KMS-11 (cell line): Measurements from ENCODE around the gene SCN7A.

Source experiments
- H2AFZ ChIP-seq: fragments of 200-600 bp; sonication (generic); 2 replicates; pipeline ENCODE4 v1.6.1; 2016; ENCODE audit warnings: antibody characterized with exemption, mixed run types, low read depth
- H3K27ac ChIP-seq: fragments of 200-600 bp; sonication (generic); 2 replicates; pipeline ENCODE4 v1.6.1; 2016; ENCODE audit warnings: mild to moderate bottlenecking, mixed run types
- H3K27me3 ChIP-seq: fragments of 200-600 bp; sonication (generic); 2 replicates; pipeline ENCODE4 v1.6.1; 2017; ENCODE audit warnings: mild to moderate bottlenecking, low read depth, mixed run types, moderate library complexity; ENCODE audit not compliant: insufficient read depth
- H3K36me3 ChIP-seq: fragments of 200-600 bp; sonication (generic); 2 replicates; pipeline ENCODE4 v1.6.1; 2017; ENCODE audit warnings: mild to moderate bottlenecking, mixed run types; ENCODE audit not compliant: insufficient read depth
- H3K4me1 ChIP-seq: fragments of 200-600 bp; sonication (generic); 2 replicates; pipeline ENCODE4 v1.6.1; 2016; ENCODE audit warnings: mild to moderate bottlenecking, low read depth, mixed run types; ENCODE audit not compliant: poor library complexity, severe bottlenecking
- H3K4me2 ChIP-seq: fragments of 200-600 bp; sonication (generic); 2 replicates; pipeline ENCODE4 v1.7.0; 2016; ENCODE audit warnings: mild to moderate bottlenecking, mixed run types
- H3K4me3 ChIP-seq: fragments of 200-600 bp; sonication (generic); IDR thresholded peaks from 2 replicates; pipeline ENCODE4 v1.6.1; 2017; ENCODE audit warnings: low read depth, low read length, mixed read lengths; ENCODE audit not compliant: insufficient read depth
- H3K79me2 ChIP-seq: fragments of 200-600 bp; sonication (generic); 2 replicates; pipeline ENCODE4 v1.6.1; 2016; ENCODE audit warnings: low read depth, mixed run types; ENCODE audit not compliant: insufficient read depth
- H3K9ac ChIP-seq: fragments of 200-600 bp; sonication (generic); 2 replicates; pipeline ENCODE4 v1.6.1; 2016; ENCODE audit warnings: mild to moderate bottlenecking, mixed run types
- H4K20me1 ChIP-seq: fragments of 200-600 bp; sonication (generic); 2 replicates; pipeline ENCODE4 v1.6.1; 2016; ENCODE audit warnings: mild to moderate bottlenecking, mixed run types; ENCODE audit not compliant: insufficient read depth
- CTCF ChIP-seq: fragments of 200-600 bp; sonication (generic); conservative IDR thresholded peaks from 2 replicates; pipeline ENCODE4 v1.6.1; 2017; ENCODE audit warnings: low read depth, mild to moderate bottlenecking, antibody characterized with exemption, low read length, moderate library complexity, mixed read lengths

Gene SCN7A

DNA sequence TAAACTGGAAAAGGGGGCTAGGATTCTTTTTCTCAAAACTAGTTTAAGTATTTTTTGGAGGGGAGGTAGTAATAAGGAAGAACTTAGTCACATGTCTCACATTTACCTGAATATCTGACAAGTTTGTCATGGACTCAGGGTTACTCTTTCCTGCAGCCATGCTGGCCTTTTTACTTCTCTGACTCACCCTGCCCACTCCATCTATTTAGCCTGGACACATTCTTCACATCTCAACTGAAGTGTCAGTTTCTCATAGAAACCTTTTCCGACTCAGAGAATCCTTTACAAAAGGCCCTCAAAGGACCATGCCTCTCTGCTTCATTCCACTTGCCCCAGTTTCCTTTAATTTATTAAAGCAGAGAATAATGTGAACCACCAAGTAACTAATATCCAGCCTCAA lies 42.6 kb downstream of the SCN7A start:
- Histone ChIP-seq H4K20me1 (no peaks in the 10 kb centered on the region), H3K4me3 (no peak overlapping the region), H3K4me2 (no peak overlapping the region), H3K27me3 (no peaks in the 10 kb centered on the region), H3K27ac (no peak overlapping the region), H3K79me2 (no peaks in the 10 kb centered on the region), H3K36me3 (no peaks in the 10 kb centered on the region), H2AFZ (no peak overlapping the region), H3K4me1 (no peaks in the 10 kb centered on the region), H3K9ac (no peak overlapping the region)
- TF ChIP-seq CTCF = no peak

- Histone ChIP-seq H3K9ac (no peak overlapping the region), H3K4me3 (no peak overlapping the region), H3K4me2 (no peak overlapping the region), H3K79me2 (no peaks in the 10 kb centered on the region), H3K27ac (no peak overlapping the region), H3K27me3 (no peaks in the 10 kb centered on the region), H3K36me3 (no peaks in the 10 kb centered on the region), H4K20me1 (no peaks in the 10 kb centered on the region), H2AFZ (no peak overlapping the region), H3K4me1 (no peaks in the 10 kb centered on the region)
- TF ChIP-seq CTCF = no peak
Measured at GRCh38 chr2:166449439-166449838, 44.6 kb downstream of the SCN7A start.

DNA sequence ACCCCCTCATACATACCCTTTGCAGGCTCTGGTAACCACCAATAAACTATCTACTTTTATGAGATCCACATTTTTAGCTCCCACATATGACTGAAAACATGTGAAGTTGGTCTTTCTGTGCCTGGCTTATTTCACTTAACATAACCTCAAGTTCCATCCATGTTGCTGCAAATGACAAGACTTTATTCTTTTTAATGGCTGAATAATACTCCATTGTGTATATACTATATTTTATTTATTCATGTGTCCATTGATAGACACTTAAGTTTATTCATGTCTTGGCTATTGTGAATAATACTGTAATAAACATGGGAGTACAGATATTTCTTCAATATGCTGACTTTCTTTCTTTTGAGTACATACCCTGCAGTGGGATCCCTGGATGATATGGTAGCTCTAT lies 45.9 kb downstream of the SCN7A start:
- Histone ChIP-seq H3K4me2 (no peak overlapping the region), H2AFZ (no peak overlapping the region), H3K27me3 (no peaks in the 10 kb centered on the region), H3K4me1 (no peaks in the 10 kb centered on the region), H3K9ac (no peak overlapping the region), H3K27ac (no peak overlapping the region), H3K79me2 (no peaks in the 10 kb centered on the region), H4K20me1 (no peaks in the 10 kb centered on the region), H3K36me3 (no peaks in the 10 kb centered on the region), H3K4me3 (no peak overlapping the region)
- no peak for TF ChIP-seq CTCF

DNA sequence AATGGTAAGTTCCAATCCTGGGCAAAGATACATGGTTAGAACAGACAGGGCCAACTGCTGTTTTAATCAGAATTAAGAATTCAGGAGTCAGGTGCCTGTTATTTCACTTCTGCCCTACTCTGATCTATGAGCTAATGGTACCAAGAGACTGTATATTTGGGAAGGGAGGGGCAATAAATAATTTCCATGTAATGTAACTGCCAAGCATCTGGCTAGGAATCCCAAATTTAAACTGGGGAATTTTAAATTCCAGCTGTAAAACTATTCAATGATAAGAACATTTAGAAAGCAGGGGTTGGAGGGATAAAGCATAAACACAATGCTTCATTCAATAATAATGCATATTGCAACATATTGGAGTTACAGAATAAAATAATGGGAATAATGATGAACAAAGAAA lies 49.7 kb downstream of the SCN7A start:
- Histone ChIP-seq H4K20me1 (no peaks in the 10 kb centered on the region), H3K4me2 (no peak overlapping the region), H3K4me3 (no peak overlapping the region), H3K9ac (no peak overlapping the region), H3K79me2 (no peaks in the 10 kb centered on the region), H3K4me1 (no peaks in the 10 kb centered on the region), H2AFZ (no peak overlapping the region), H3K36me3 (no peaks in the 10 kb centered on the region), H3K27ac (no peak overlapping the region), H3K27me3 (no peaks in the 10 kb centered on the region)
- TF ChIP-seq CTCF = no peak

- no peak overlapping the region for H3K9ac ChIP-seq
- H3K4me1 ChIP-seq = no peaks in the 10 kb centered on the region
- H3K4me2 ChIP-seq = no peak overlapping the region
- no peak overlapping the region for H2AFZ ChIP-seq
- no peak for TF ChIP-seq CTCF
- H3K79me2 ChIP-seq = no peaks in the 10 kb centered on the region
- no peaks in the 10 kb centered on the region for H4K20me1 ChIP-seq
- H3K4me3 ChIP-seq = no peak overlapping the region
- H3K27ac ChIP-seq = no peak overlapping the region
- H3K36me3 ChIP-seq = no peaks in the 10 kb centered on the region
- no peaks in the 10 kb centered on the region for H3K27me3 ChIP-seq
Measured at GRCh38 chr2:166440313-166440712, 53.7 kb downstream of the SCN7A start.
